Measurements from ENCODE around the gene CA12.

Gene CA12

DNA sequence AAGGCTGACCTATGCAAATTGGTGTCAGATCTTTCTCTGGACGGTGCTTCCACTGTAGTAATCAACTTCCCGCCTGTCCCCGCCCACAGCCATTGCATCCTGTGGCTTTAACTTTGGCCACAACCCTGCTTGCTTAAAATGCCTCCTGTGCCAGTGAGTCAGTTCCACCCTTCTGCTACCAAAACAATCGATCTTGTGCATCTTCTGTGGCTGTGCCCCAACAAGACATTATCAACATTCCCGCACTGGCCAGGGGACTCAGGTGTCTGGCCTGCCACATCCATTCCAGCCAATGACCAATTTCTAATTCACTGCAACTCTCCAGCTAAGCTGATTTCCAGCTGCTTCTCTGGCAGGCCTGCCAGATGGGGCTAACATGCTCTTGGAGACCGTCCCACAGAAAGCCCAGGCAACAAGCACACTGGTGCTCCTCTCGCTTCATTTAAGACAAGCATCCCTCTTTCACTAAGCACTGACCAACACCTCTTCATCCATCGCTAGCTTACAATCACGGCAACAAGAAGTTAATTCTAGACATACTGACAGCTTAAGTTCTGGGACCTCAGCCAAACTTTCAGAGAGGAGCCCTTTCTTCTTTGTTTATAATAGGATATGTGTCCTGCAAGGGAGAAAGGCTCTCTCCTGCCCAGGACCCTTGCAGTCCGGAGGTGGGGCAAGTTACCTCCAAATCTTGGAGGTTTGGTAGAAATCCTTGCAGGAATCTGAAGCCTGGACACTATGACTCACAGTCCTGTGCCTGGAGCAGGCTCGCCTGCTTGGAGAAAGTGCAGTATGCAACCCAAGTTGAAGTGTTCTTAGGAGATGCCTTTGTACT, 6.7 kb downstream of the CA12 start:
- no peak for DNase-seq

DNA sequence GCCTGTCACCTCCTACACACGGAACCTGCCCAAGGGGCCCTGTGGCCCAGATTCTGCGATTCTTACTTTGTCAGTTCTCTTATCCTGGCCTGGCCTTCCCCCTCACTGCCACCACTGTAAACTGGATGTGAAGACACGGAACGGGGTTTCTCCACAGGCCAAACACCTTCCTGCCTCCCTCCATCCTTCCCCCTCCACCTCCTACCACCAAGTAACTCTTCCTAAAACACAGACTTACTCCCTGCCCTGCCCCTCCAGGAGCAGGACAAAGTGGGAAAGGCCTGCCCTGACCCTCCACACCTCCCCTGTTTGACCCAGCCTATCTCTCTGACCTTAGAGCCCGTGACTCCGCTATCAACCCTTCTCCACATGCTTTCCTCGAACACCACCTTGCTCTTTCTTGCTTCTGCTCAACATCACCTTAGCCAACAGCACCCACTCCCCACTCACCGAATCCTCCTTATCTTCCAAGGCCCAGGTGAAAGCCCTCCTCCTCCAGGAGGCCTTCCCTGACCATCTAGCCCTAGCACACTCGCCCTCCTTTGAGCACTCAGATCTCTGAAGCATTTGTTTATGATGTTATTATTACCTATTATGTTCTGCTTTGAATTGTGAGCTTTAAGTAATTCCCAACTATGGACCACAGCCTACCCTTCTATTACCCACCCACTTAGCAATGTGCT, 7.6 kb downstream of the CA12 start:
- DNase-seq, result no peak

DNA sequence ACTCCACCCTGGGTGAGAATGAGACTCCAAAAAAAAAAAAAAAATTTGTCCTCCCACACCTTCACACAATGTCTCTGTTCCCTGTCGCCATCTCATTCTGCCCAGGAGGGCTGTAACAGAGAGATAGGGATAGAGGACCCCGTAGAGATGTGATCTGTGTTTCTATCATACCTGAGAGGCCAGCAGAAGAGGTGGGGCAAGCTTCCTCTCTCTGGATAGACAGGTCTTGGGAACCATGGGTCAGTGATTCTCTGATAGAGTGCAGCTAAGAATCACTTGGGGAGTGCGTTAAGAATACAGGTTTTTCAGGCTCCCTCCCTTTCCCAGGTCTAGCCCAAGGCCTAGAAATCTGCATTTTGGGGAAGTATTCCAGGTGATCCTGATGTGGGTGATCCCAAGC, 8.3 kb downstream of the CA12 start:
- DNase-seq, result no peak

DNA sequence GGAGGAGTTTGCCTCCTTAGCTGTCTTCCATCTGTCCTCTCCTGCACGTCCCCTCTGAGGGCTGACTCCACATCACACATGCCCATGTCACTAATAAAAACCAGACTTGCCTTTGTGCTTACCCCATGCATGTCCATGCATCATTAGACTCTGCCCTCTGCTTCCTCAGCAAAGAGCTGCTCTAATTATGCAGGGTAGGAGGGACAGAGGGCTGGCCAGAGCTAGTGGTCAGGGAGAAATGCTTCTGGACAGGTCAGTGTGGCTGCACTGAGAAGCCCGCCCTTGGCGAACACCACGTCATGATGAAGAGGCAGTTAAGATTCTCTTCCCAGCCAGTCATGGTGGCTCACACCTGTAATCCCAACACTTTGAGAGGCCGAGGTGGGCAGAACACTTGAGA, 8.9 kb downstream of the CA12 start:
- DNase-seq, result no peak

DNA sequence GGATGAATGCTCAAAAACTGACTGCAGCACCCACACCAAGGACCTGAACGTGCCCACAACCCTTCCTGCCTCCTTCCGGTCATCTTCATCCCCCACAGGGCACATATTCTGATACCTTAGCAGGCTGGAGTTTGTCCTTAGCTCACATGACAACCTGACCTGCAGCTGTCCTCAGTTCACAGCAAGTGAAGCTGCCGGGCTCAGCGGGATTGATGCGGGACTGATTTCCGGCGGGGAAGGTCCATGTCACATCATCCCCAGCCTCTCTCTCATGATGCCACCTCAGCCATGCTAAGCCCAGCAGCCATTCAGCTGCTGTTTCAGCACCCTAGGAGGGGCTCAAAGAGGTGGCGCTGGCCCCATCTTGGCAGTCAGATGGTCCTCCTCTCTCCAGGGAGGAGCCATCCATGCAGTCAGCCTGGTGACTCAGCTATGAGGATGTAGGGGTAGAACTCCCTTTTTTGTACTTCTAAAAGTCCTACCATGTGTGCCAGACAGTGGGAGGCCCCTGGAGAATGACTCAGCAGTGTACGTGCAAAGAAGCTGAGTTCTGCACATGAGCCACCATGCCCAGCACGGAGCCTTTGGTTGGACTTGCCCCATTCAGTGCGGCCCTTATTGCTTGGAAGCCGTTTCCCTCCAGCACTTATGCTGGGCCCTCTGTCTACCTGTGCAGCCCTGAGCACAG, 9.5 kb downstream of the CA12 start:
- no peak for DNase-seq

DNA sequence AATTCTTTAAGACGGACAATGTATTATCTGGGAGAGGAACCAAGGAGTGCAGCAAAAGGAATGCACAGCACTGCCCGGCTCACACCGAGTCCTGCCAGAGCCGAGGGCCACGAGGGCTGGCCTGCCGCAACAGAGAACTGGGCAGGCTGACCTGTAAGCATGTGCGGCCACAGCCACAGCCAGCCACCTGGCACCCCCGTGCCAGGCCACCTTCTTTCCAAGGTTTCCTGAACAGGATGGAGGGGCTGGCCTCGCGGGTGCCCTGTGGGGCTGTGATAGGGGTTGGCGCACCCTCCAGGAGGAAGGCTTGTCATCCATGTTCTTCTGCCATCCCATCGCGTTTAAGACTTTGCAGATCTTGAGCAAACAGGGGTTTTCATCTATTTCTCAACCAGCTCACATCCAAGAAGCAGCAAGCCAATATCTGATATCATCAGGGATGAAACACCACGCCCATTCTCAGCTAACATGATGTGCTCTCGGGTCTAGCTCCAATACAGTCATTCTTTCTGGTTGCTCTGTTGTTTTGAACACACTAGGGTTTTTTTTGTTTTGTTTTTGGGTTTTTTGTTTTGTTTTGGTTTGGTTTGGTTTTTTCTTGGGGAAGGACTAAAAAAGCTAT, 10.2 kb downstream of the CA12 start:
- DNase-seq, result no peak

DNA sequence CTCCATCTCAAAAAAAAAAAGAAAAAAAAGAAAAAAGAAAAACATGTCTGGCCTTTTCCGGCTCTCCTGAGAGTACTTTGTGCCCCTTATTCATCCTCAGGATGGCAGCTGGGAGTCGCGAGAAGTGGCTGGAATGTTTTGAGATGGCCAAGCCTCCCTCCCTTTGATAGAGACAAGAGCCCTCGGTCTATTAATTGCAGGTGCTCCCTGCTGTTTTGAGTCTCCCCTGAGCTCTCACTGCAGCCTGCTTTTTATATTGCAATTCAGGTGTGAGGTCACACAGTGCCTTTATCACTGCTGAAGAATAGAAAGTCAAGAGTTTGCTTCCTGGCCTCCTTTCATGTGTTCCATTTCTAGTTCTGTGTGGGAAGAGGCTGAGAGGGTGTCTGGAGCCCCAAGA, 10.9 kb downstream of the CA12 start:
- DNase-seq, result no peak

DNA sequence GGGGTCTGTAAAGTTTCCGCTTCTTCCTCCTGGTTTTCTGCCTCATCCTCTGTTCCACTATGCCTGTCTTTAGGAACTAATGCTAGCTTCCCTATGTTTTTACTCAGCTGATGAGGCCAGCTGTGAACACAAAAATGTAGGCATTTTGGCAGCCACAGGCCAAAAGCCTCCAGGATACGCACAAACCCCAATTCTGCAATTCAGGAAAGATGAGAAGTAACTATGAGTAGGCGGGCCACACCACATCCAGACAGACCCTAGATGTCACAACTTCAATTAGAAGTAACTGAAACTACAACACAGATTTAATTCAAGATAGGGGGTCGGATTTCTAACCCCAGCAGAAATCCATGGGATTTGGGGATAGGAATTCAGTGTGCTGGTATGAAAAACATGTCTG, 11.9 kb downstream of the CA12 start:
- no peak for DNase-seq

DNA sequence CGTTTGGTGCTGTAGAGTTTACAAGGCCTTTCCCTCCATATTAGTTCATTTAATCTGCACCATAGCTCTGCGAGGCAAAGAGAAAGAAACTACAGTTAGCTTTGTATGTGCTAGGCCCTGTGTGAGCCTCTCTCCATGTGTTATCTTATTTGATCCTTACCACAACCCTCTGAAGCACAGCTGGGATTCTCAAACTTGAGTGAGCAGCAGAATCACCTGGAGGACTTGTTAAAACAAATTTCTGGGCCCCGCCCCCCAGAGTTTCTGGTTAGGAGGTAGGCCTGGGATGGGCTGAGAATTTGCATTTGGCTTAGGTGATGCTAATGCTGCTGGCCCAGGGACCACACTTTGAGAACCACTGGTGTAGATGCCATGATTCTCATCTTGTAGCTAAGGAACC, 12.3 kb downstream of the CA12 start:
- DNase-seq, result no peak

DNA sequence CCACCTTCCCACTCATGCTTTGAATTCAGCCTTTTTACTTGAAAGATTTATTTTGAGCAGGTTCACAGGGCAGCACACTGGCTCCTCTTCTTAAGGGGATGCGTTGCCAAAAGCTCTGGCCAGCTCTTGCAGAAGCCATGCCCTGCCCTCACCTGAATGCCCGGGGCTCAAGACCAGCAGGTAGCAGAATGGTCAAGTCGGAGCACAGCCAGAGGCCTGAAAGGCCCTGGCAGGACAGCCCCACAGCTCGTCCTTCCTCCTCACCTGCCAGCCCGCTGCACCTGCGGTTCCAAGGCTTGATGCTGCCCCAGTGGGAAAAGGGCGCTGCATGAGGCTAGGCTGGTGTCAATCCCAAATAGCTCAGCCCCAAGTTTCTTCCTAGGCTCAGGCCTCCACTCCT, 13.1 kb downstream of the CA12 start:
- no peak for DNase-seq

DNA sequence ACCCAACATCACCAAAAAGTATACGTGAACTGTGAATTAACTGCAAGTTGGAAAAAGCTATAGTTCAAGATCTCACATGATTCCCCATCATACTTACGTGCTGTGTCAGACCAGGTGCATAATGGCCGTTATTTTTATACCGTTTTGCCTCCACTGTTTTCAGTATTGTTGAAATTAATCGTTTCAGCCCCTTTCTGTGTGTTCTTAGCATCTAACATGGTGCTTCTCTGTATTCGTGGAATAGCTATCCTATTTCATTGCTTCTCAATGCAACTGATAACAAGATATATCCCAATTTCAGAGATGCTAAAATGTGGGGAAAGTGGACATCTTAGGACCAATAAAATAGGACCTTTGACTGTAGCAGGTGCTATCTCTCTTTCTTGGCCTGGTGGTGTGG, 13.7 kb downstream of the CA12 start:
- DNase-seq, result no peak

DNA sequence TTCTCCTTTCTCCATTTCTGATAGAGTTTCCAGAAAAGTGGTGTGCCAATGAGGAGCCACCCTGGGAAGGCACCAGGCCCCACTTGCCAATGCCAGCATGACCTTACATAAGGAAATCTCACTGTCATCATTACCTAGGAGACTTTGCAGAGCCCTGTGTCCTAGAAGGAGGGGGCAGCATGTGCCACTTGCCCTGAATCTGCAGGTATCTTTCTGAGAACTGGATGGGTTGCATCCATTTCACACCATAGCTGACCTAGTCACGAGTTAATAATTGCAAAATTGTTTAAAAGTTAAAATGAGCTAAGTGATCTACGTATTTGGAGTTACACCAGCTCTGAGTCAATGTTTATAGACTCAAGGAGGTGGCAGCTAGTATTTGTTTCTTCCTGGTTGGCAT, 14.3 kb downstream of the CA12 start:
- DNase-seq, result no peak

DNA sequence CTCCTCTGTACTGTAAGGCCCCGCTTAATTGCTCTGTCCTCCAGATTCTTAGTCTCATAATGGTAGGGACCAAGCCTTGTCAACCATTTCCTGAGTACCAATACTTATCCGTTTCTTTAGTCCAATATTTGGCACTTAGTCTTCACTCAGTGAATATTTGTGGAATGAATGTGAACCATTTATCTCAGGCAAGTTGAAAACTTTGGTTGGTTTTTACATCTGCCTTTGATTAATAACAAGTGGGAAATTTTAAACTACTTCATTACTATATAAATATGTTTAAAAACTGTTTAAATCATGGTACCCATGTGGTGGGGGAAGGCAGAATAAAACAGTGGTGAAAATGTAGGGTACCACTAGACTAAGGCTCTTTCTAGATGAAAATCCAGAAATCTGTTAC, 15.2 kb downstream of the CA12 start:
- no peak for DNase-seq

DNA sequence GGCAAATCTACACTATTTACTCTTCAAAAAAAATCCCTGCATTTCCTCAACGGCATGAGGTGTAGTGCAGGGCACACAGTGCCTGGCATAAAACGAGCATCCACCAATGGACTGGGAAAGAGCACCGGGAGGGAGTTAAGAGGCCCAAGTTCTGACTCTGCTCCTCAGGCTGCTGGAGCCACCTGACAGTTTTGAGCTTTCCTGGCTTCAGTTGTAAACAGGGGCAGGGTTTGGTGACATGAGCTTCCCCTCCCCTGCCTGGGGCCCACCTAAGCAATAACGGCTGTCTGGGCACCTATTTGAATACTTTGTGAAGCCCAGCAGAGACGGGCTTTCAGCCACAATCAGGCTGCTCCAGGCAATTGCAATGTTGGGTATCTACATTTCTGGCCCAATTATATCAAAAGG, 16.4 kb downstream of the CA12 start:
- no peak for DNase-seq

DNA sequence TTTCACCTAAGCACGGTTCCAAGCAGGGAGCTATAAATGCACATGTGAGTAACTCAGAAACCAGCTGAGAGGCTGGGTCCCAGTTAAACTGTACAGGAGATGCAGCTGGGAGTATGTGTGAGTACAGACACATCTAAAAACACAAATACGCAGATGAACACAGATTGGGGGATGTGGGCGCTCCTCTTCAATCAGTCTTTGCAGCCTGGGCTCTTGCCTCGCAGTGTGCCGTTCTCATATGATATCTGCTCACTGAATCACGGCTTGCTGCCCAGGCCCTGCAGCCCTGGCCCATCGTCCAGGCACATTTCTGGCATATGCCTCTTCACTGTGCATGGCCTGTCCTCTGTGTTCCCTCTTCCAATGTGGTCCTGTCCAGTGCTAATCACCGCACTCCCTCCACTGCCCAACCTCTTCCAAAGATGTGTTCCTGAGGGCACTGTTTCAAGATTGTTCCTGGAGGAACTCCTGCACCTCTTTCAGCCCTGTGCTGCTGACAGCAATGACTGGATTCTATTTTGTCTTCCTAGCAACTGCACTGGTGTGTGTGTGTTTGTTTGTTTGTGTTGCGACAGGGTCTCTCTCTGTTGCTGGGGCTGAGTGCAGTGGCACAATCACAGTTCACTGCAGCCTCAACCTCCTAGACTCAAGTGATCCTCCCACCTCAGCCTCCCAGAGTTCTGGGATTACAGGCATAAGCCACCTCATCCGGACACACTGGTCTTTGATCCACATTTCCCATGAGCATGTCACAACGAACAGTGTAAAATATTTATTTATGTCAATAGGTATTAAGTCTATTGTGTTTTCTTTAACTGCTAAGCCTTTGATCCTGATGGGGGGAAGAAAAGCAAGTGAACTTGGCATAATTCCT, 17.0 kb downstream of the CA12 start:
- no peak for DNase-seq

DNA sequence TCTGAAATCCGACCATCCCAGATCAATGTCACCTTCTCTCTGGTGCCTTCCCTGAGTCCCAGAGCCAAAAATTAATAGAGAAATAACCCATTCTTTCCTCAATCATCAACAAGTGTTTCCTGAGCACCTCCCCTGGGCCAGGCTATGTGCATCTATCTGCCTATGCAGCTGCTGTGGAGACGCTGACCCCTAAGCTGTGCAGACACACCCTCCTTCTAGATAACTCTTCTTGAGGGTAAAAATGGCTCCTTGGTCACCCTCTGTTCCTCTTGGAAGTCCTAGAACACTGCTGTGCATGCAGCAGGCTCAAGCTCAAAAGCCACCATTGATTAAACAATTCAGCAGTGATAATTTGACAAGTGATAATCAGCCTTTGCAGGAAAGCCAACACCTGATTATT, 18.4 kb downstream of the CA12 start:
- DNase-seq, result no peak

DNA sequence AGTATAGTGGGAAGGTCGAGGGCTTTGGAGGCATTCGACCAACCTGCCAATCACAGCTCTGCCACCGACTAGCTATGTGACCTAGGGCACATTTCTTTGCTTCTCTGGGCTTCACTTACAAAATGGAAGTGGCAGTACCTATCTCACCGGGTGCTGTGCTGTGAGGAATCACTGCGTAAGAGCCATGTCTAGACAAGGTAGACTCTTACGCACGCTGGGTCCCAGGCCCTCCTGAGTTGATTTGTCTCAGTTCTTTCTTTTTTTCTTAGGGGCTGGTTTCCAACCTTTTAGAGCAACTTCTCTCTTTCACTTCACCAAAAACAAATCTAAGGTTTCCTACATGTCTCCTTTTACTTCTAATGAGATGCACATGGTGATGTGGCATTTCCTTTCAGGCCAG, 18.8 kb downstream of the CA12 start:
- DNase-seq, result no peak

DNA sequence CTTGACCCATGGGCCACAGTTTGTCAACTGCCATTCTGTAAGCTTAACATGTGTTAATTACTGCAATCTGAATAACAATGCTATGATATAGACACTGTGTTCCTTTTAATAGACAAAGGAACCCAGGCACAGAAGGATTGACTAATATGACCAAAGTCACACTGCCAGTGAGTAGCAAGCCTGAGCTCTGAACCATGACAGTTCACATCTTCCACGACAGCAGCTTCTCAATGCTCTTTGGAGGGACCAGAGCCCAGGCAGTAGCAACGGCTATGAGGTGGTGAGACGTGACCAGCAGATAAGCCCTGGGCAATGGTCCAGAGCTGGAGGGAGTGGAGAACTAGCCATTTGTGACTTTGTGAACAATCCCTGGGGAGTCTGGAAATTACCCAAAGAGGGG, 19.4 kb downstream of the CA12 start:
- no peak for DNase-seq

DNA sequence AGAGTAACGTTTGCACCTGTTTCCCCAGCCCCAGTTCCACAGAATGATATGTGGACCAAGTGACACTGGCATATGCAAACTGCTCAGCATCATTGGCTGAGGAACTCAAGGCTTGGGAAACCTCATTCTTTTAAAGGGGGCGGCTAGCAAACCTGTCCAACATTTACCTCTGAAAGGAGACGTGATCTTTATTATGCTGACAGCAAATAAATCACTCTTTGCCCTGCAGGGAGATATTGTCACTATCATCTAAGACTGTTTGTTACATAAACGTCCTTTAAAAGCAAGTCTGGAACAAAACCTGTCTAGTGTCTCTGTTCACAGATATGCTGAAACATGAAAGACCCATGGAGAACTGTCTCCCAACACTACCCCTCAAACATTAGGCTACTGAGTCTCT, 21.5 kb downstream of the CA12 start:
- no peak for DNase-seq

DNA sequence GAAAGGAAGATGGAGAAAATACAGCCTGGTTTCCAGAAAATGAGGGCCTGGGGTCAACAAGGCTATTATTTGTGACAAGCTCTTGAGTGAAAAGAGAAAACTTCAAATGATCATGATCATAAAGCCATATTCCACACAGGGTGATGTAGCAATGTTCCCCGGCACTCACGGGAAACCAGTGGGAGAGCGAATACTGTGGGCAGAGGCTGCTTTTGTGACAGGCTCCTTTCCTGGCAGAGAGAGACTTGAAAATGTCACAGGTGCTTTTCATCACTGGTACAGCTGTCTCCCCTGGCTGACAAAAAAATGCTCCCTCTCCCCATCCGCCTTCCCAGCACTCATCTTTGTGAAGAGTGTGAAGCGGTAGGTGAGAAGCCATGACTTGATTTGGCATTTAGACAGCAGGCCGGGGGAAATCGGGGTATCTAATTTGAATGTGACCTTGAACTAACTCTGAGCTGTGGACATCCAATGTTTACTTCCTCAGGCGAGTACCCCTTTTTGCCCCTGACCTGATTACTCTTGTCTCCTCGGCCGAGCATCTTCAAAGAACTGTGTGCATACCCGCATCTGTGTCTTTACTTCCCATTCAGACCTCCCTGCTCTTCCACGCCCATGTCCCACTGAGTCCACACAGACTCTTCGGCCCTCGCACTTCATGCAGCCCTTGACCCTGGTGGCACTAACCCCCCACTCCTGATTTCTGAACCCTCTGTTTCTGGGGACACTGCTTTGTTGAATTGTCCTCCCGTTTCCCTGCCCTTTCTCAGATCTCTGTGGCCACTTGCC, 23.2 kb downstream of the CA12 start:
- DNase-seq, result no peak

DNA sequence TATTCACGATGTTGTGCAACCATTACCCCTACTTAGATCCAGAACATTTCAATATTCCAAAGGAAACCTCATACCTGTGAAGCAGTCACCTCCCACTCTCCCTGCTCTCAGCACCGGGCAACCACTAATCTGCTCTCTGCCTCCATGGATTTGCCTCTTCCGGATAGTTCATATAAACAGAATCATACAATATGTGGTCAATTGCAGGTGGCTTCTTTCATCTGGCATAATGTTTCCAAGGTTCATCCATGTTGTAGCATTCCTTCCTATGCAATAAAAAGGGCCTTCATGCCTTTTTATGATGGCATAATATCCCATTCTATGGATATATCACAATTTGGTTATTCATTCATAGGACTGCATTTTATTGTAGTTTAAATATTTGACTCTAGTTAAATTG, 23.9 kb downstream of the CA12 start:
- DNase-seq, result no peak

DNA sequence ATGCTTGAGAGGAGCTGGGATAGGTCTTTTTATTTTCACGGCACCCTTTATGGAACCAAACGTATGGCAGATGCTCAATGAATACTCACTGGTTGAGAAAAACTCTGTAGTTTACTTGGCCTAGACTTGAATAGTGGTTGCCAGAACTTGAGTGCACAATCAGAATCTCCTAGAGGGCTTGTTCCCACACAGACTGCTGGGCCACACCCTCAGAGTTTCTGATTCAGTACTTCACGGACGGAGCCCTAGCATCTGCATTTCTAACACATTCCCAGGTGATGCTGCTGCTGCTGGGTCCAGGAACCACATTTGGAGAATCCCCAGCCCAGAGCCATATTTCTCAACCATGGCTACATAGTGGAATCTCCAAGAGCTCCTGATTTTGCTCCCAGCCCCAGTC, 24.6 kb downstream of the CA12 start:
- DNase-seq, result no peak

All from activated effector memory CD4-positive, alpha-beta T cell treated with Interleukin-2 at 50 U/mL for 16 hours (primary cell).